Epithelial cell of proximal tubule (primary cell): ENCODE results near the gene RIMKLB. TPM values are rescaled to one million over a fixed set of nuclear protein-coding genes. Genes with fewer than 3 reads are reported as not detected.

Experiments
- DNase-seq: peaks from one replicate; pipeline ENCODE4 v3.0.0-alpha.2; 2011; ENCODE audit warnings: low read depth
- H3K4me3 ChIP-seq: 2 replicates; pipeline ENCODE4 v1.5.1; 2011; ENCODE audit warnings: low read depth, mild to moderate bottlenecking, low read length
- CTCF ChIP-seq: conservative IDR thresholded peaks from 2 replicates; pipeline ENCODE4 v1.5.1; 2012; ENCODE audit warnings: low read depth, mild to moderate bottlenecking, low read length
- total RNA-seq: library from RNA; depleted of rRNA; stranded (reverse); fragments of >200 nt; gene quantifications from 2 replicates; pipeline ENCODE4 v1.2.3, GENCODE V29; 2015

The RIMKLB gene
- total RNA-seq, 1 donor from 2014 or later = 34.0 TPM

- TF ChIP-seq CTCF = no peak
- DNase-seq = no peak
- H3K4me3 ChIP-seq = no peak within 1 kb of the TSS
Observed at GRCh38 chr12:8662593-8662992, 35.2 kb upstream of the RIMKLB start, which contains the start of gene MFAP5. Gene MFAP5 (minus strand): TSS chr12:8662826. CDS start chr12:8662104, 722 bp downstream.

- H3K4me3 ChIP-seq = no peak overlapping the region
- DNase-seq = no peak
Observed at GRCh38 chr12:8664228-8664913, 33.4 kb upstream of the RIMKLB start.

GRCh38 chr12:8665759-8666158, 32.0 kb upstream of the RIMKLB start:
- H3K4me3 ChIP-seq = no peak overlapping the region
- TF ChIP-seq CTCF = no peak
- DNase-seq = no peak

More at GRCh38 chr12:8664228-8664913, 33.4 kb upstream of the RIMKLB start:
- TF ChIP-seq CTCF = no peak

- no peak for TF ChIP-seq CTCF
- DNase-seq = no peak
- no peak overlapping the region for H3K4me3 ChIP-seq
Observed at GRCh38 chr12:8667270-8667669, 30.5 kb upstream of the RIMKLB start.

- TF ChIP-seq CTCF = no peak
- no peak for DNase-seq
- H3K4me3 ChIP-seq = no peak overlapping the region
Observed at GRCh38 chr12:8668441-8668840, 29.4 kb upstream of the RIMKLB start.

- DNase-seq = no peak
- H3K4me3 ChIP-seq = no peak overlapping the region
- TF ChIP-seq CTCF = no peak
Observed at GRCh38 chr12:8672381-8672780, 25.4 kb upstream of the RIMKLB start.

GRCh38 chr12:8675591-8676036, 22.2 kb upstream of the RIMKLB start:
- DNase-seq = peak; percentile 94
- H3K4me3 ChIP-seq = no peak overlapping the region
- TF ChIP-seq CTCF = no peak
